ENCODE measurements around the gene ADGRF3.
"Not testable (repeated sequence)": the region's sequence is repeated elsewhere in the genome, so short reads cannot be mapped to it uniquely, and the experiment has no call there.

The ADGRF3 gene

DNA sequence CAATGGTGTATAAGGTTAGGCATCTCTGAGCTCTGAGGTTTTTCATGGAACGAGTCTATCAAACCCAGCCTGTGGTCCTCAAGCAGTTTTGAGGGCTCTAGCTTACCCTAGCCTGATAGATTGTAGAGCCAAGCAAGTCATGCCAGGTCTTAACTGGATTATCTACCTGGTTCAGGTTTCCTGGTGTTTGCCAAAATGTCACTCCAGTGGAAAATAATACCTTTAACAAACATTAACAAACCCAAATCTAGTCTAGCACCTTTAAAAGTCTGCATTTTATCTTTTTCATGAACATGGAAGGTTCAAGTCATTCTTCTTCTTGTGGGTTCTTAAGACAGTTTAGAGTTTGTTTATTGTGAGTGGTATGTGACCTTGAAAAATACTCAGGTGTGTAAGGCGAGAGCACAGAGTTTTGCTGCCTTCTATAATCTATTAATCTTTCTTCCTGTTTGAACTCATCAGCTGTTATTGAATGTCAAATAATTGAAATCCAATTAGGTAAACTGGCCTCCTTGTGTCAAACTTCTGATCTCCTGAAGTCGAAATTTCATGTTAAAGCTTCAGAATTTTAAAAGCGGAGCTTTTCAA is 13.4 kb upstream of the ADGRF3 start:
- H4K20me1 ChIP-seq (ENCODE audit: insufficient read depth, low read length): peaks cover 63% of the 10 kb centered on the region; the same call in 1 of the 2 replicates
- no peaks in the 10 kb centered on the region for H3K4me1 ChIP-seq (ENCODE audit: insufficient read depth, low read length)
- no peak for TF ChIP-seq EZH2 (IDR thresholded peaks at IDR 0.05; ENCODE audit: borderline replicate concordance, low read depth, low read length, severe bottlenecking)
- TF ChIP-seq, protein P1, sequence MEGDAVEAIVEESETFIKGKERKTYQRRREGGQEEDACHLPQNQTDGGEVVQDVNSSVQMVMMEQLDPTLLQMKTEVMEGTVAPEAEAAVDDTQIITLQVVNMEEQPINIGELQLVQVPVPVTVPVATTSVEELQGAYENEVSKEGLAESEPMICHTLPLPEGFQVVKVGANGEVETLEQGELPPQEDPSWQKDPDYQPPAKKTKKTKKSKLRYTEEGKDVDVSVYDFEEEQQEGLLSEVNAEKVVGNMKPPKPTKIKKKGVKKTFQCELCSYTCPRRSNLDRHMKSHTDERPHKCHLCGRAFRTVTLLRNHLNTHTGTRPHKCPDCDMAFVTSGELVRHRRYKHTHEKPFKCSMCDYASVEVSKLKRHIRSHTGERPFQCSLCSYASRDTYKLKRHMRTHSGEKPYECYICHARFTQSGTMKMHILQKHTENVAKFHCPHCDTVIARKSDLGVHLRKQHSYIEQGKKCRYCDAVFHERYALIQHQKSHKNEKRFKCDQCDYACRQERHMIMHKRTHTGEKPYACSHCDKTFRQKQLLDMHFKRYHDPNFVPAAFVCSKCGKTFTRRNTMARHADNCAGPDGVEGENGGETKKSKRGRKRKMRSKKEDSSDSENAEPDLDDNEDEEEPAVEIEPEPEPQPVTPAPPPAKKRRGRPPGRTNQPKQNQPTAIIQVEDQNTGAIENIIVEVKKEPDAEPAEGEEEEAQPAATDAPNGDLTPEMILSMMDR (IDR thresholded peaks at IDR 0.05; ENCODE audit: borderline replicate concordance, extremely low read depth, low read length, poor library complexity, severe bottlenecking): no peak
- H3K27me3 ChIP-seq (ENCODE audit: insufficient read depth, low read length, poor library complexity): no peaks in the 10 kb centered on the region
- H3K9ac ChIP-seq (ENCODE audit: low read depth, low read length): no peak overlapping the region
- no peak for ATAC-seq (ENCODE audit: insufficient read depth, low read depth)
- H3K4me3 ChIP-seq (ENCODE audit: low read depth in 1 of 2, low read length in 2 of 2): no peak overlapping the region
- peaks cover 5% of the 10 kb centered on the region; the same call in 1 of the 2 replicates for H3K36me3 ChIP-seq (ENCODE audit: insufficient read depth, low read length)
- H2AFZ ChIP-seq (ENCODE audit: low read depth, low read length): no peak overlapping the region
- no peaks in the 10 kb centered on the region for H3K9me3 ChIP-seq (ENCODE audit: insufficient read depth, low read length, severe bottlenecking)
- H3K79me2 ChIP-seq (ENCODE audit: insufficient read depth, low read length): peaks cover 97% of the 10 kb centered on the region
- no peak overlapping the region for H3K4me2 ChIP-seq (ENCODE audit: insufficient read depth, low read length)
- no peak for DNase-seq
- no peak overlapping the region for H3K27ac ChIP-seq (ENCODE audit: low read length)

DNA sequence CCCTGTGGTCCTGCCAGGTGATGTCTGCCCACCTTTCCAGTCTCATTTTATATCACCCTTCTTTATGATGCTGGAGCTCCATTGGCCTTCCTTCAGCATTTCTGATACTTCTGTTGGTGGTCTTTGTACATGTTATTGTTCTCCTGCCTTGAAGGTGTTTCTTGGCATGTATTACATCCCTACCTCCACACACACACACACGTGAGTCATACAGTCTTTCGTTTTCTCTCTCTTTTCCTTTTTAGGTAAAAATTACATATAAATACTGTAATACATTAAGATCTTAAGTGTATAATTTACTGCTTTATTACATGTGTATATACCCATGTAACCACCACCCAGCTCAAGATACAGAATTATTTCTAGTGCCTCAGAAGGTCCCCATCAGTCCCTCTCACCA is 10.2 kb upstream of the ADGRF3 start:
- Histone ChIP-seq H3K9me3 (ENCODE audit: insufficient read depth, low read length, severe bottlenecking) (no peaks in the 10 kb centered on the region), H2AFZ (ENCODE audit: low read depth, low read length) (no peak overlapping the region), H3K4me2 (ENCODE audit: insufficient read depth, low read length) (no peak overlapping the region), H3K4me3 (ENCODE audit: low read depth in 1 of 2, low read length in 2 of 2) (no peak overlapping the region), H3K9ac (ENCODE audit: low read depth, low read length) (no peak overlapping the region), H3K36me3 (ENCODE audit: insufficient read depth, low read length) (peaks cover 3% of the 10 kb centered on the region; the same call in 1 of the 2 replicates), H3K27me3 (ENCODE audit: insufficient read depth, low read length, poor library complexity) (no peaks in the 10 kb centered on the region), H4K20me1 (ENCODE audit: insufficient read depth, low read length) (peaks cover 81% of the 10 kb centered on the region; the same call in 1 of the 2 replicates), H3K79me2 (ENCODE audit: insufficient read depth, low read length) (peaks cover 99% of the 10 kb centered on the region), H3K27ac (ENCODE audit: low read length) (no peak overlapping the region), H3K4me1 (ENCODE audit: insufficient read depth, low read length) (no peaks in the 10 kb centered on the region)
- ATAC-seq (ENCODE audit: insufficient read depth, low read depth) (no peak), DNase-seq (no peak)
- TF ChIP-seq, protein P1 (IDR thresholded peaks at IDR 0.05; ENCODE audit: borderline replicate concordance, extremely low read depth, low read length, poor library complexity, severe bottlenecking): no peak
- TF ChIP-seq EZH2 (IDR thresholded peaks at IDR 0.05; ENCODE audit: borderline replicate concordance, low read depth, low read length, severe bottlenecking): no peak

DNA sequence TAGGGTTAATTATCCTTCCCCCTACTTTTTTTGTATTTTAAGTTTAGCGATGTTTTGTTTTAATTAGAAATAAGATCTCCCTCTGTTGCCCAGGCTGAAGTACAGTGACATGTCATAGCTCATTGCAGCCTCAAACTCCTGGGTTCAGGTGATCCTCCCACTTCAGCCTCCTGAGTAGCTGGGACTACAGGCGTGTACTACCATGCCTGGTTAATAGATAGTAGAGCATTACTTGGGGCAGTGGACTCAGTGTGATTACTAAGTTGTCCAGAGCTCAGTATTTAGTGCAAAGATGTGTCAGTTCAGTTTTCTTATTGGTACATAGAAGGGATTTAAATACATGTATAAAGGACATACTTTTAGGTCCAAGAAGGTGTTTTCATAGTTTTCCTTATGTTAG is 9.5 kb upstream of the ADGRF3 start:
- no peak overlapping the region for H2AFZ ChIP-seq (ENCODE audit: low read depth, low read length)
- H3K27ac ChIP-seq (ENCODE audit: low read length): no peak overlapping the region
- ATAC-seq (ENCODE audit: insufficient read depth, low read depth) (no peak), DNase-seq (no peak)
- H3K36me3 ChIP-seq (ENCODE audit: insufficient read depth, low read length): peaks cover 3% of the 10 kb centered on the region; the same call in 1 of the 2 replicates
- H3K27me3 ChIP-seq (ENCODE audit: insufficient read depth, low read length, poor library complexity): no peaks in the 10 kb centered on the region
- no peaks in the 10 kb centered on the region for H3K9me3 ChIP-seq (ENCODE audit: insufficient read depth, low read length, severe bottlenecking)
- no peaks in the 10 kb centered on the region for H3K4me1 ChIP-seq (ENCODE audit: insufficient read depth, low read length)
- no peak overlapping the region for H3K9ac ChIP-seq (ENCODE audit: low read depth, low read length)
- H3K4me3 ChIP-seq (ENCODE audit: low read depth in 1 of 2, low read length in 2 of 2): no peak overlapping the region
- peaks cover 83% of the 10 kb centered on the region; the same call in 1 of the 2 replicates for H4K20me1 ChIP-seq (ENCODE audit: insufficient read depth, low read length)
- H3K4me2 ChIP-seq (ENCODE audit: insufficient read depth, low read length): no peak overlapping the region
- peaks cover 99% of the 10 kb centered on the region for H3K79me2 ChIP-seq (ENCODE audit: insufficient read depth, low read length)
- no peak for TF ChIP-seq EZH2 (IDR thresholded peaks at IDR 0.05; ENCODE audit: borderline replicate concordance, low read depth, low read length, severe bottlenecking)

DNA sequence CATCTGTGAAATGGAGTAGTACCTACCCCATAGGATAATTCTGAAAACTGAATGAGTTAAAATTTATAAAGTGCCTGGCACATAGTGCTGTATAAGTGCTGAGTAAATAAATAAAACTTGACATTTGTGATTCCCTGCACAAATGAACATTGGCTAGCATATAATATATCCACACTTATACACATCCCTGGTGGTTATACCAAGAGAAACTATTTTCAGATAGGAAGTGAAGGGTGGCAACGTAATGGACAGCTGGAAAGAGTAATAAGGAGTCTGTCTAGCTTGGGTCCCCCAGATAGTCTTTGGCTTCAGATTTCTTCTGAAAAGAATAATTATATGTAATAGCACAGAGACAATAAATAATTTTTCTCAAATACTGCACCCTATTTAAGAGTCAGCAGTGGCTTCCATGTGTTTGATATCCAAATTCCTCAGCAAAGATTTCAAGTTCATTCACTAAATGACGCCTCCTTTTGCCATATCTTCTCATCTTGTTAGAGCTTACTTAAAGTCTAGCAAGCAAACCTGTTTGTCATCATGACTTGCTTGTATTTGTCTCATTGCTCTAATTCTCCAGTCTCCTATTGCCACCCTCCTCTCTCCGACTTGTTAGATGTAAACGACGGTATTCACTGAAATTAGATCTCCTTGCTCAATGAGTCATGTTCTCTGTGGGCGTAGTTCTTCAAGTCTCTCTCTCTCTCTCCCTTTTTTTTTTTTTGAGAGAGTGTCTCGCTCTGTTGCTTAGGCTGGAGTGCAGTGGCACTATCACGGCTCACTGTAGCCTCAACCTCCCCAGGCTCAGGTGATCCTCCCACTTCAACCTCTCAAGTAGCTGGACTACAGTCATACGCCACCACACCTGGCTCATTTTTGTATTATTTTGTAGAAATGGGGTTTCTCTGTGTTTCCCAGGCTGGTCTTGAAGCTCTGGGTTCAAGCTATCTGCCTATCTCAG is 8.7 kb upstream of the ADGRF3 start:
- H3K4me3 ChIP-seq (ENCODE audit: low read depth in 1 of 2, low read length in 2 of 2): no peak overlapping the region
- DNase-seq: no peak
- TF ChIP-seq, protein P1 (IDR thresholded peaks at IDR 0.05; ENCODE audit: borderline replicate concordance, extremely low read depth, low read length, poor library complexity, severe bottlenecking): no peak
- no peak for TF ChIP-seq EZH2 (IDR thresholded peaks at IDR 0.05; ENCODE audit: borderline replicate concordance, low read depth, low read length, severe bottlenecking)
- H3K9me3 ChIP-seq (ENCODE audit: insufficient read depth, low read length, severe bottlenecking): no peaks in the 10 kb centered on the region
- peaks cover 3% of the 10 kb centered on the region; the same call in 1 of the 2 replicates for H3K36me3 ChIP-seq (ENCODE audit: insufficient read depth, low read length)
- peaks cover 99% of the 10 kb centered on the region for H3K79me2 ChIP-seq (ENCODE audit: insufficient read depth, low read length)
- ATAC-seq (ENCODE audit: insufficient read depth, low read depth): no peak
- H3K9ac ChIP-seq (ENCODE audit: low read depth, low read length): no peak overlapping the region
- no peak overlapping the region for H3K27ac ChIP-seq (ENCODE audit: low read length)
- no peaks in the 10 kb centered on the region for H3K27me3 ChIP-seq (ENCODE audit: insufficient read depth, low read length, poor library complexity)
- H4K20me1 ChIP-seq (ENCODE audit: insufficient read depth, low read length): peaks cover 82% of the 10 kb centered on the region; the same call in 1 of the 2 replicates
- H3K4me2 ChIP-seq (ENCODE audit: insufficient read depth, low read length): no peak overlapping the region
- H2AFZ ChIP-seq (ENCODE audit: low read depth, low read length): no peak overlapping the region
- H3K4me1 ChIP-seq (ENCODE audit: insufficient read depth, low read length): no peaks in the 10 kb centered on the region

DNA sequence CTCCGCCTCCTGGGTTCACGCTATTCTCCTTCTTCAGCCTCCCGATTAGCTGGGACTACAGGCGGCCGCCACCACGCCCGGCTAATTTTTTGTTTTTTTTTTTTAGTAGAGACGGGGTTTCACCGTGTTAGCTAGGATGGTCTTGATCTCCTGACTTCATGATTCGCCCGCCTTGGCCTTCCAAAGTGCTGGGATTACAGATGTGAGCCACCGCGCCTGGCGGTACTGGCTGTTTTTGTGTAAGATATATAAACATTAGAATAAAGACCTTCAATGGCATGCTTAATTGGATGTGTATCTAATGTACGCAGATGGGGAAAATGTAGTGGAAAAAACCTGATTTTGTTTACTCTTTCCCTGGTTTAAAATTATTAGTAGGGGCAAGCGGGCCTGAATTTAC is 7.9 kb upstream of the ADGRF3 start:
- H3K4me1 ChIP-seq (ENCODE audit: insufficient read depth, low read length): not testable (repeated sequence)

More for the DNA sequence above, 7.9 kb upstream of the ADGRF3 start:
- not testable (repeated sequence) for H3K9me3 ChIP-seq (ENCODE audit: insufficient read depth, low read length, severe bottlenecking); H3K27ac ChIP-seq (ENCODE audit: low read length); H3K4me3 ChIP-seq (ENCODE audit: low read depth in 1 of 2, low read length in 2 of 2); H3K4me2 ChIP-seq (ENCODE audit: insufficient read depth, low read length); H3K27me3 ChIP-seq (ENCODE audit: insufficient read depth, low read length, poor library complexity); H3K9ac ChIP-seq (ENCODE audit: low read depth, low read length); H2AFZ ChIP-seq (ENCODE audit: low read depth, low read length); ATAC-seq (ENCODE audit: insufficient read depth, low read depth); H3K36me3 ChIP-seq (ENCODE audit: insufficient read depth, low read length); DNase-seq
- Histone ChIP-seq H4K20me1 (ENCODE audit: insufficient read depth, low read length) (peaks cover 76% of the 10 kb centered on the region; the same call in 1 of the 2 replicates), H3K79me2 (ENCODE audit: insufficient read depth, low read length) (peaks cover 99% of the 10 kb centered on the region)

Measured in DND-41 (cell line).